ENCODE data around the gene ATN1.

Gene ATN1

DNA sequence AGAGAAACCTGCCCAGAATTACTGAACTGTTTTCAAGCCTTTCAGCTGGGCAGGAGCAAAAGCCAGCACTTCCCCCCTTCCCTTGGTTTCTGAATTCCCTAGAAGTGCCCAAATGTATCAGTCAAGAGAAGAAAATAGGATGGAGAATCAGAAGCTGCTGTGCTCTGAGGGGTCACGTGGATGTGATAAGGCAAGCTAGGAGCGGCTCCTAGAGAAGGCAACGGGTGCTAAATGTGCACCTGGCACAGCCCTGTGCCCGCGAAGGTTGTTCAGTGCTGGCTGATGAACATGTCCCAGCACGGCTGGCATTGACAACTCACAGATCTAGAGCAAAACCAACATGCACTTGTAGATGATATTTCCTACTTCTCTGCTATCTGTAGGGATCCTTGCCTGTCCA is 51.3 kb downstream of the ATN1 start:
- no peak for DNase-seq

DNA sequence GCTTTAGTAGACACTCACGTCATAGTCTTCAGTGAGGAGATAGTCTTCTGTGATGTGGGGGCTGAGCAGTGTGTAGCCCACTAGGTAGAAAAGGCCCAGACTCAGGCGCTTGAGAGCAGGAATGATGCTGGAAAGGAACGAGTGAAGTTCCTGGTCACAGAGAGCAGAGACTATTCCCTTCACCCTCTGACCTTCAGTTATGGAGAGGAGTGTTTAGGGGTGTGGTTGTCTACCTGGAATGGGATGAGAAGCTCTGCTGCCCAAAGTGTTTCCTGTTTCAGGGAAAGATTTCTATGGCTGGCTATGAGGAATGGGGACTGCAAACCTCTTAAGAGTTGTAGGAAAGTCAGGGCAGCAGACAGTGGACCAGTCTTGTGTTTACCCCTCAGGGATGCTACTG is 51.7 kb downstream of the ATN1 start:
- no peak for DNase-seq

DNA sequence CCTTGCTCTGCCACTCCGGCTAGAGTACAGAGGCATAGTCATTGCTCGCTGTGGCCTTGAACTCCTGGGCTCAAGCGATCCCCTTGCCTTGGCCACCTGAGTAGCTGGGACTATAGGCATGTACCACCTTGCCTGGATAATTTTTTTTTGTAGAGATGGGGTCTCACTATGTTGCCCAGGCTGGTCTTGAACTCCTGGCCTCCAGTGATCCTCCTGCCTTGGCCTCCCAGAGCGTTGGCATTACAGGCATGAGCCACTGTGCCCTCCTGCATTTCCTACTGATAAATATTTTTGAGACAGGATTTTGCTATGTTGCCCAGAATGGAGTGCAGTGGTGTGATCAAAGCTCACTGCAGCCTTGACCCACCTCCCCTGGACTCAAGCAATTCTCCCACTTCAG is 52.3 kb downstream of the ATN1 start:
- no peak for DNase-seq

DNA sequence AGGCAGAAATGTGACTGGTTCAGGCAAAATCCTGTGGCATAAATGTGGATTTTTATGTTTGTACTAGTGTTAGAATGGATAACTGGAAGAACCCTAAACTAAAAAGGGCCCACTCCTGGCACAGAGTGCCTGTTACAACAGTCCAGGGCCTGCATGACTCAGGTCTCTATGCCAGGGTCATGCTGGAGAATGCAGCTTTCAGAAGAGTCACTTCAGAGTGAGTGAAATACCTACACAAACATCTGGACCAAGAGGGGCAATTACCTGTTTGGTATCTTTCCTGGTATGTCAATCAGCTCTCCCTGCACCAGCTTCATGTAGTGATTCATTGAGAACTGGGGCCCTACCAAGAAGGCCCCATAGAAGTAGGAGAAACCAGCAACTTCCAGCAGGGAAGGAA is 53.0 kb downstream of the ATN1 start:
- DNase-seq = no peak

DNA sequence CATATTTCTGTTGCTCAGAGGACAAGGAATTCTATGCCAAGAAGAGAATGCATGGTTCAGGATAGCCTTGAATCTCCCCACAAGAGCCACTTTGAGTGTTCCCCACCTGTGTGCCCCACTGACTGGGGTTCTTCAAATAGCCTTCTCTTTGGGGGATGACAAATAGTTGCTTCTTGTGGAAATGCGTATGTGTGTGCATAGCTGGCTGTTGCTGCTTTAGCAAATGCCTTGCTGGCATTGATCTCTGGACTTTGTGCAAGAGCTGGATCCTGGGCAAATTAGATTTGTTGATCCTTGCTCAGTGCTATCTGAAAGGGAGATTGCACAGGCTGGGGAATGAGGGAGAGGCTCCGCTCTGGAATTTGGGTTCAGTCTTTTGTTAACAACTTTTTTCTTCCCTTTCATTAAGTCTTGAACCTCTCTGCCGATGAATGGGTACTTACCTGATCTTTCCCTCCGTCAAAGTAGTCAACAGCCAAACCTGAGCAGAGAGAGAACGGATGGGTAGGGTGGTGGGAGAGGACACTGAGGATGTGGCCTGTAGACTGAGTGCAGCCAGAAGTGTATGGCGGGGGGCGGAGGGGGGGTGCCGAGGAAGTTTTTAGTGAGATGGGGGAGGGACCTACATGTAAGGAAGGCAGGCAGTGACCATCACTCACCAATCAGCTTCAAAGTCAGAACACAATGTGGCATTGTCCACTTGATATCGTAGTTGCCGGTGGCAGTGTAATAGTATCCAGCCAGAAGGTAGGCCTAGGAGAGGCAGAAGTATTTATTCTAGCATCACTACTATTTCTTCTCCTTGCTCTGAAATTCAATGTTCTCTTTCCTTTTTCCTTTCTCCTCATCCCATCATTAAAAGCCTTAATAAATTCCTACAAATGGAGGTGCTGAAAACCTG is 53.6 kb downstream of the ATN1 start:
- DNase-seq = no peak

DNA sequence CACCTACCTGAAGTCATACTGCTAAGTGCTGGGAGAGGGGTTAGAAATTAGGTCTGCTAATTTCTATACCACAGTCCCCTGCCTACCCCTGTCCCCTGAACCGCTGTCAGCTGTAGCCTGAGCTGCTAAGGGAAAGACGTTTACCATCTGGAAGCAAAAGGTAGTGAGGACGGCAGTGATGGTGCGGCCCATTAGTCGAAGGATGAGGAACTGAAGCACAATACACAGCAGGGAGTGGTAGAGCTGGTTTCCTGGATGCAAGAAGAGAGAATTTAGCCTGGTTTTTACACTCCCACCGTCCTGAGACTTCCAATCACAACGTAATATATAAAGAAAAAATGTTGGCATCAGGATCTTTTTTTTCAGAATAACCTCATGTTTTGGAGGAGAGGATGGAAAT is 54.8 kb downstream of the ATN1 start:
- DNase-seq = no peak

DNA sequence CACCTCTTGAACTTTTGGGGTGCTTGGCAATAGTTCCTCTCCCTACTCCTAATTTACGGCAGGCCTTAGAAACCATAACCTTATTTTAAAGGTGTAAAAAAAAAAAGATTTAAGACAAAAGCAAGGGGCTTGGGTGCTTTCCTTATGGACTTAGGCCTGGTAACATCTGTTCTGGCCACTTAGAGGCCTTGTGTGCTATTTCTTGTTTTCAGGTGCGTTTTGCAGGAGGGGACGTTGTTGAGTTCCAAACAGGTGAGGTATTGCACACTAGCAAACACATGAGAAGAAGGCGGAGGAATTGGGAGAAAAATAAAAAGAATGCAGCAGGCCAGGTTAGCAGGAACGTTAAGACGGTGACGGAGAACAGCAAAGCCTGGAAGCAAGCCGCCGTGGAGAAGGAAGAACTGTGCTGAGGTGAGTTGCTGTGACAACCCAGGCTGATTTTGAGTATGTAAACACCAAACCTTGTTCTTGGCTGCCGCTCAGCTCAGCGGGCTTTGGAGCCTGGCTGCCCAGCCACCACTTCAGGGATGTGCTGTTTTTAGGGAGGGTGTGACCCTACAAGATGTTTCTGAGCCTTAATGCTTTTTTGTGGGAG is 60.3 kb downstream of the ATN1 start:
- no peak for DNase-seq
